H1 (cell line): ENCODE data around the gene DVL3. TPM values are rescaled to one million over a fixed set of nuclear protein-coding genes. Genes with fewer than 3 reads are reported as not detected.

Source experiments
- CTCF ChIA-PET: fragments of 300-600 bp; sonication (Branson Sonifier 250); formaldehyde crosslinking; loops from one replicate; lab custom pipeline; 2021; ENCODE audit not compliant: partially characterized antibody; lab: Charles Lee
- POLR2A ChIA-PET: fragments of 300-600 bp; sonication (Branson Sonifier 250); formaldehyde crosslinking; loops from one replicate; lab custom pipeline; 2021; ENCODE audit warnings: inconsistent platforms; ENCODE audit not compliant: partially characterized antibody; lab: Charles Lee
- DNase-seq, 2 experiments: peaks; one replicate each; pipeline versions ENCODE4 v3.0.0 to v3.0.0-alpha.2; 2010 to 2022; ENCODE audit warnings: low spot score in 2 of 2, low read depth in 1 of 2, mixed read lengths in 1 of 2
- FAIRE-seq: peaks from 2 replicates; lab custom pipeline; 2011; peaks lifted over from hg19 to GRCh38; lab: Jason Lieb, UNC
- H2AFZ ChIP-seq: 2 replicates; pipeline ENCODE4 v1.8.1; 2012; ENCODE audit warnings: low read length, inconsistent platforms
- H2AK5ac ChIP-seq: 2 replicates; pipeline ENCODE4 v1.6.1; 2013; ENCODE audit warnings: low read depth, low read length
- H2BK120ac ChIP-seq: replicated peaks from 2 replicates; pipeline ENCODE3; 2013; ENCODE audit warnings: low read depth, low read length, inconsistent platforms
- H2BK12ac ChIP-seq: 2 replicates; pipeline ENCODE4 v1.6.1; 2013; ENCODE audit warnings: low read depth, low read length
- H2BK15ac ChIP-seq: 2 replicates; pipeline ENCODE4 v1.6.1; 2013; ENCODE audit warnings: low read length
- H2BK20ac ChIP-seq: 2 replicates; pipeline ENCODE4 v1.6.1; 2013; ENCODE audit warnings: low read length
- H2BK5ac ChIP-seq: 2 replicates; pipeline ENCODE4 v1.6.1; 2013; ENCODE audit warnings: low read depth, low read length
- H3K14ac ChIP-seq: 2 replicates; pipeline ENCODE4 v1.6.1; 2013; ENCODE audit warnings: inconsistent platforms; ENCODE audit not compliant: insufficient read length
- H3K18ac ChIP-seq: 2 replicates; pipeline ENCODE4 v1.6.1; 2013; ENCODE audit warnings: low read length; ENCODE audit errors: extremely low read depth
- H3K23ac ChIP-seq: 2 replicates; pipeline ENCODE4 v1.6.1; 2013; ENCODE audit warnings: inconsistent platforms; ENCODE audit not compliant: insufficient read length
- H3K23me2 ChIP-seq: 2 replicates; pipeline ENCODE4 v1.6.1; 2013; ENCODE audit warnings: low read depth, low read length
- H3K27ac ChIP-seq: 2 replicates; pipeline ENCODE4 v1.6.1; 2011; ENCODE audit warnings: low read depth, low read length, inconsistent platforms
- H3K27me3 ChIP-seq, 4 experiments: replicated peaks in 1 of 4; 1 replicate in 1 of 4; 2 replicates in 3 of 4; pipeline versions ENCODE4 v1.6.1 to v1.8.1; 2011 to 2013; ENCODE audit warnings: low read length in 3 of 4, mild to moderate bottlenecking in 3 of 4, inconsistent platforms in 2 of 4, mixed read lengths in 2 of 4, moderate library complexity in 1 of 4; ENCODE audit not compliant: control insufficient read depth in 3 of 4, insufficient read depth in 3 of 4; ENCODE audit errors: extremely low read depth in 1 of 4
- H3K36me3 ChIP-seq, 4 experiments: 2 replicates each; pipeline versions ENCODE4 v1.6.1 to v1.8.1; 2011 to 2013; ENCODE audit warnings: mild to moderate bottlenecking in 4 of 4, low read length in 3 of 4, moderate library complexity in 2 of 4, control low read depth in 1 of 4, inconsistent platforms in 1 of 4; ENCODE audit not compliant: insufficient read depth in 4 of 4, control insufficient read depth in 2 of 4
- H3K4ac ChIP-seq: replicated peaks from 2 replicates; pipeline ENCODE3; 2013; ENCODE audit warnings: low read length, low read depth, mixed read lengths, inconsistent platforms; ENCODE audit not compliant: insufficient read length
- H3K4me1 ChIP-seq, 4 experiments: replicated peaks in 1 of 4; 1 replicate in 1 of 4; 2 replicates in 3 of 4; pipeline versions ENCODE4 v1.6.1 to v1.8.1; 2011 to 2013; ENCODE audit warnings: low read length in 3 of 4, inconsistent platforms in 2 of 4, mixed read lengths in 1 of 4; ENCODE audit not compliant: insufficient read depth in 4 of 4, control insufficient read depth in 3 of 4
- H3K4me2 ChIP-seq, 2 experiments: 2 replicates each; pipeline versions ENCODE4 v1.6.1 to v1.8.1; 2011 to 2013; ENCODE audit warnings: low read depth in 2 of 2, low read length in 2 of 2, control low read depth in 1 of 2, inconsistent platforms in 1 of 2, mild to moderate bottlenecking in 1 of 2; ENCODE audit not compliant: insufficient read depth in 1 of 2
- H3K4me3 ChIP-seq, 4 experiments: fragments of 200-600, 300-600 bp in 1 of 4; sonication (generic), shearing (Covaris generic), sonication (Bioruptor Twin) in 1 of 4; 2 replicates each; pipeline versions ENCODE4 v1.5.1 to v1.8.1; 2011 to 2016; ENCODE audit warnings: low read length in 4 of 4, low read depth in 3 of 4, control low read depth in 2 of 4, inconsistent platforms in 2 of 4, mild to moderate bottlenecking in 2 of 4, mixed read lengths in 1 of 4, moderate library complexity in 1 of 4; ENCODE audit not compliant: insufficient read depth in 2 of 4; ENCODE audit errors: extremely low read depth in 1 of 4
- H3K56ac ChIP-seq: replicated peaks from 2 replicates; pipeline ENCODE3; 2013; ENCODE audit warnings: low read depth, mild to moderate bottlenecking, mixed read lengths, low read length, inconsistent platforms; ENCODE audit not compliant: insufficient read length
- H3K79me1 ChIP-seq: 2 replicates; pipeline ENCODE4 v1.6.1; 2013; ENCODE audit warnings: low read depth, low read length, control low read depth
- H3K79me2 ChIP-seq, 2 experiments: 2 replicates each; pipeline versions ENCODE4 v1.6.1 to v1.8.1; 2012 to 2013; ENCODE audit warnings: low read length in 2 of 2, mild to moderate bottlenecking in 2 of 2, inconsistent platforms in 1 of 2; ENCODE audit not compliant: insufficient read depth in 2 of 2, control insufficient read depth in 1 of 2
- H3K9ac ChIP-seq, 4 experiments: replicated peaks in 1 of 4; 1 replicate in 1 of 4; 2 replicates in 3 of 4; pipeline versions ENCODE4 v1.6.1 to v1.8.1; 2011 to 2013; ENCODE audit warnings: low read depth in 3 of 4, low read length in 3 of 4, control low read depth in 2 of 4, mild to moderate bottlenecking in 2 of 4, moderate library complexity in 2 of 4, inconsistent platforms in 1 of 4; ENCODE audit errors: extremely low read depth in 1 of 4
- H3K9me3 ChIP-seq, 2 experiments: 2 replicates each; pipeline versions ENCODE4 v1.6.1 to v1.8.1; 2012 to 2013; ENCODE audit warnings: mild to moderate bottlenecking in 2 of 2, moderate library complexity in 2 of 2, control low read depth in 1 of 2, inconsistent platforms in 1 of 2, low read depth in 1 of 2, low read length in 1 of 2, mixed read lengths in 1 of 2; ENCODE audit not compliant: insufficient read depth in 2 of 2
- H4K20me1 ChIP-seq, 2 experiments: replicated peaks in 1 of 2; 2 replicates each; pipeline versions ENCODE3 to v1.8.1; 2011 to 2013; ENCODE audit warnings: inconsistent platforms in 2 of 2, low read length in 2 of 2, mild to moderate bottlenecking in 1 of 2; ENCODE audit not compliant: insufficient read depth in 2 of 2, control insufficient read depth in 1 of 2
- H4K5ac ChIP-seq: 2 replicates; pipeline ENCODE4 v1.6.1; 2013; ENCODE audit warnings: low read length, low read depth, mixed read lengths, inconsistent platforms; ENCODE audit not compliant: insufficient read length
- H4K8ac ChIP-seq: 2 replicates; pipeline ENCODE4 v1.8.0; 2013; ENCODE audit warnings: mild to moderate bottlenecking, moderate library complexity, low read length, inconsistent platforms; ENCODE audit not compliant: insufficient read depth; ENCODE audit errors: extremely low read depth
- H4K91ac ChIP-seq: replicated peaks from 2 replicates; pipeline ENCODE3; 2013; ENCODE audit warnings: low read length, mixed read lengths, inconsistent platforms; ENCODE audit not compliant: insufficient read length
- CREB1 ChIP-seq: IDR thresholded peaks from 2 replicates; pipeline ENCODE4 v1.6.1; 2012; ENCODE audit warnings: inconsistent platforms
- EGR1 ChIP-seq: IDR thresholded peaks from 2 replicates; pipeline ENCODE4 v1.6.1; 2011; ENCODE audit warnings: low read depth, low read length, borderline replicate concordance
- FOSL1 ChIP-seq: IDR thresholded peaks from 2 replicates; pipeline ENCODE4 v1.6.1; 2011; ENCODE audit warnings: mild to moderate bottlenecking, low read depth, low read length, moderate library complexity; ENCODE audit not compliant: insufficient read depth
- GABPA ChIP-seq: IDR thresholded peaks from 2 replicates; pipeline ENCODE4 v1.6.1; 2011; ENCODE audit warnings: mild to moderate bottlenecking, low read length, moderate library complexity, borderline replicate concordance; ENCODE audit not compliant: insufficient read depth
- HDAC6 ChIP-seq: IDR thresholded peaks from one replicate; pipeline ENCODE4 v1.7.1; 2012; ENCODE audit warnings: low read depth, mild to moderate bottlenecking, inconsistent platforms, low read length, moderate library complexity
- NANOG ChIP-seq: IDR thresholded peaks from 2 replicates; pipeline ENCODE4 v1.6.1; 2011; ENCODE audit warnings: low read length, low read depth, mild to moderate bottlenecking, inconsistent platforms; ENCODE audit not compliant: insufficient read depth, poor library complexity, severe bottlenecking
- NRF1 ChIP-seq: IDR thresholded peaks from 2 replicates; pipeline ENCODE4 v1.6.1; 2011; ENCODE audit warnings: mild to moderate bottlenecking, low read depth, low read length, improper control_type of control experiment
- RAD21 ChIP-seq, 2 experiments: IDR thresholded peaks in 1 of 2; conservative IDR thresholded peaks in 1 of 2; 2 replicates each; pipeline ENCODE4 v1.6.1; 2011; ENCODE audit warnings: low read depth in 2 of 2, low read length in 2 of 2, improper control_type of control experiment in 1 of 2, inconsistent platforms in 1 of 2, mild to moderate bottlenecking in 1 of 2, moderate library complexity in 1 of 2
- SP1 ChIP-seq: IDR thresholded peaks from 2 replicates; pipeline ENCODE4 v1.6.1; 2011; ENCODE audit warnings: low read depth, low read length
- ZNF274 ChIP-seq: IDR thresholded peaks from 2 replicates; pipeline ENCODE4 v1.7.0; 2012; ENCODE audit warnings: low read length, borderline replicate concordance; ENCODE audit errors: extremely low read depth
- WGBS, 2 experiments: shearing (Covaris generic) in 1 of 2; methylation state at CpG; one replicate each; pipeline versions ENCODE4 v1.1.6 to v1.1.7; 2013 to 2015; ENCODE audit warnings: low lambda C conversion rate in 2 of 2, mixed read lengths in 2 of 2, inconsistent platforms in 1 of 2, low coverage in 1 of 2, missing lambda C conversion rate in 1 of 2; ENCODE audit not compliant: insufficient replicate concordance in 2 of 2, insufficient coverage in 1 of 2, insufficient read length in 1 of 2; ENCODE audit errors: extremely low coverage in 1 of 2, missing lambda C conversion rate in 1 of 2; 5-methylcytosine and 5-hydroxymethylcytosine counted together
- polyA plus RNA-seq, 7 experiments: library from polyadenylated mRNA; depleted of rRNA in 3 of 7; stranded (reverse) in 5 of 7; unstranded in 2 of 7; fragments of >200 nt in 5 of 7; fragments of 200-250 nt in 2 of 7; gene quantifications; 1 replicate in 5 of 7; 2 replicates in 1 of 7; 4 replicates in 1 of 7; pipeline versions ENCODE4 v1.2.1 to v1.2.3, GENCODE V29; 2011 to 2013; ENCODE audit warnings: missing spikeins in 2 of 7, mixed read lengths in 2 of 7
- total RNA-seq: library from RNA; stranded (reverse); fragmentation: NEBNext Ultra II Directional; extraction: Animal tissue kit (Norgen Biotek cat#: 25700); gene quantifications from 2 replicates; pipeline ENCODE4 v1.2.1, GENCODE V29; 2021

Gene DVL3
- total and polyA plus RNA-seq, 2 of the 8 experiments (the other 6 are each of a cell fraction or from before 2014, with no cell fraction given) = 38.5 to 66.6 TPM

- H3K23me2 ChIP-seq = peaks cover 18% of the 10 kb centered on the region
- H3K27me3 ChIP-seq = no peaks in the 10 kb centered on the region
- TF ChIP-seq GABPA = no peak
- no peak for TF ChIP-seq ZNF274
- TF ChIP-seq HDAC6 = no peak
- TF ChIP-seq CREB1 = peak; percentile 63
- no peak for TF ChIP-seq NANOG
- TF ChIP-seq SP1 = no peak
- TF ChIP-seq NRF1 = no peak
- TF ChIP-seq EGR1 = no peak
- no peak for TF ChIP-seq FOSL1
- TF ChIP-seq RAD21 (IDR thresholded peaks at IDR 0.05 in 1 of 2, conservative IDR thresholded peaks at IDR 0.05 in 1 of 2; ENCODE audit: low read depth in 2 of 2, low read length in 2 of 2) = no peak
Observed at GRCh38 chr3:184133840-184134745, 21.1 kb upstream of the DVL3 start.

More at GRCh38 chr3:184133840-184134745, 21.1 kb upstream of the DVL3 start:
- H2AK5ac ChIP-seq = no peak overlapping the region
- 0 out of 2 replicates have a peak overlapping the region, but pooled peaks have one; percentile 37 for H2BK15ac ChIP-seq
- H3K79me1 ChIP-seq = no peaks in the 10 kb centered on the region; the same call in 1 of the 2 replicates
- POLR2A ChIA-PET = interaction anchor here (0.7 to 3.1 kb wide), 12 partner anchors 12 to 181 kb away, joined by 3 to 26 read pairs (median 6); partner anchors contain the start of genes ABCF3, CAMK2N2 and DVL3
- no peak overlapping the region for H3K4ac ChIP-seq
- no peak overlapping the region for H3K56ac ChIP-seq
- H2BK5ac ChIP-seq = peak overlapping the region; percentile 36; the same call in 1 of the 2 replicates
- DNase-seq (peak in 1 of 2 experiments; percentile 83), FAIRE-seq (no peak)
- H4K8ac ChIP-seq = no peak overlapping the region
- no peak overlapping the region for H3K23ac ChIP-seq
- peaks cover 2 to 9% (median 3%) of the 10 kb centered on the region in 4 experiments; a peak in 4 of 7 replicates for H3K4me1 ChIP-seq
- CTCF ChIA-PET = interaction anchor here (1.2 to 3.0 kb wide), 7 partner anchors 11 to 241 kb away, joined by 3 to 25 read pairs (median 7); partner anchors contain the start of gene FAM131A
- peaks cover 0 to 35% of the 10 kb centered on the region in 2 experiments; a peak in 3 of 4 replicates for H3K79me2 ChIP-seq
- H4K5ac ChIP-seq = no peak overlapping the region
- H3K27ac ChIP-seq = no peak overlapping the region
- H3K9me3 ChIP-seq = no peaks in the 10 kb centered on the region
- H3K36me3 ChIP-seq = peaks cover 0 to 3% (median 0%) of the 10 kb centered on the region in 4 experiments; a peak in 1 of 8 replicates
- WGBS, 2 experiments = 1% methylated on average over 37 of the region's 37 CpGs; no CpG with 5 or more reads in 1 of the 2 experiments
- peak overlapping the region; percentile 82 to 98 (median 88) for H3K4me3 ChIP-seq
- no peak overlapping the region for H2BK120ac ChIP-seq
- peak overlapping the region; percentile 89 to 99 for H3K4me2 ChIP-seq
- peaks cover 0 to 2% of the 10 kb centered on the region in 2 experiments for H4K20me1 ChIP-seq
- H2BK20ac ChIP-seq = no peak overlapping the region
- H4K91ac ChIP-seq = no peak overlapping the region
- peak overlapping the region in 2 of 4 experiments; percentile 25 to 33; a peak in 2 of 7 replicates for H3K9ac ChIP-seq
- 0 out of 2 replicates have a peak overlapping the region, but pooled peaks have one; percentile 33 for H3K18ac ChIP-seq
- peak overlapping the region; percentile 64 for H2AFZ ChIP-seq
- no peak overlapping the region for H3K14ac ChIP-seq
- no peak overlapping the region for H2BK12ac ChIP-seq
